Measurements from ENCODE around the gene RAB20.

Gene RAB20

GRCh38 chr13:110493613-110494012 is 67.9 kb downstream of the RAB20 start:
- TF ChIP-seq GATA3 (IDR thresholded peaks at IDR 0.05; ENCODE audit: low read depth, low read length) (no peak), GATA2 (IDR thresholded peaks at IDR 0.05; ENCODE audit: low read depth, low read length) (no peak)

GRCh38 chr13:110492679-110493593 is 68.6 kb downstream of the RAB20 start:
- no peak for TF ChIP-seq GATA2 (IDR thresholded peaks at IDR 0.05; ENCODE audit: low read depth, low read length)
- TF ChIP-seq GATA3 (IDR thresholded peaks at IDR 0.05; ENCODE audit: low read depth, low read length) = no peak

GRCh38 chr13:110491869-110492678 is 69.4 kb downstream of the RAB20 start:
- TF ChIP-seq GATA2 (IDR thresholded peaks at IDR 0.05; ENCODE audit: low read depth, low read length) (no peak), GATA3 (IDR thresholded peaks at IDR 0.05; ENCODE audit: low read depth, low read length) (no peak)

- TF ChIP-seq GATA2 (IDR thresholded peaks at IDR 0.05; ENCODE audit: low read depth, low read length) = no peak
- TF ChIP-seq GATA3 (IDR thresholded peaks at IDR 0.05; ENCODE audit: low read depth, low read length) = no peak
Observed at GRCh38 chr13:110490009-110490770, 71.3 kb downstream of the RAB20 start.

GRCh38 chr13:110486061-110486715 is 75.3 kb downstream of the RAB20 start:
- TF ChIP-seq GATA2 (IDR thresholded peaks at IDR 0.05; ENCODE audit: low read depth, low read length) (no peak), GATA3 (IDR thresholded peaks at IDR 0.05; ENCODE audit: low read depth, low read length) (no peak)

GRCh38 chr13:110485604-110486003 is 75.9 kb downstream of the RAB20 start:
- TF ChIP-seq GATA3 (IDR thresholded peaks at IDR 0.05; ENCODE audit: low read depth, low read length) (no peak), GATA2 (IDR thresholded peaks at IDR 0.05; ENCODE audit: low read depth, low read length) (no peak)

GRCh38 chr13:110484290-110485048 is 77.1 kb downstream of the RAB20 start:
- TF ChIP-seq GATA3 (IDR thresholded peaks at IDR 0.05; ENCODE audit: low read depth, low read length) = no peak

- TF ChIP-seq GATA3 (IDR thresholded peaks at IDR 0.05; ENCODE audit: low read depth, low read length) (no peak), GATA2 (IDR thresholded peaks at IDR 0.05; ENCODE audit: low read depth, low read length) (no peak)
Observed at GRCh38 chr13:110483386-110483968, 78.0 kb downstream of the RAB20 start.

- TF ChIP-seq GATA3 (IDR thresholded peaks at IDR 0.05; ENCODE audit: low read depth, low read length) = no peak
- no peak for TF ChIP-seq GATA2 (IDR thresholded peaks at IDR 0.05; ENCODE audit: low read depth, low read length)
Observed at GRCh38 chr13:110480161-110480560, 81.4 kb downstream of the RAB20 start.

GRCh38 chr13:110479648-110480047 is 81.9 kb downstream of the RAB20 start:
- TF ChIP-seq GATA3 (IDR thresholded peaks at IDR 0.05; ENCODE audit: low read depth, low read length) = no peak
- TF ChIP-seq GATA2 (IDR thresholded peaks at IDR 0.05; ENCODE audit: low read depth, low read length) = no peak

GRCh38 chr13:110479215-110479545 is 82.3 kb downstream of the RAB20 start:
- no peak for TF ChIP-seq GATA3 (IDR thresholded peaks at IDR 0.05; ENCODE audit: low read depth, low read length)
- no peak for TF ChIP-seq GATA2 (IDR thresholded peaks at IDR 0.05; ENCODE audit: low read depth, low read length)

GRCh38 chr13:110478405-110479214 is 82.9 kb downstream of the RAB20 start:
- TF ChIP-seq GATA3 (IDR thresholded peaks at IDR 0.05; ENCODE audit: low read depth, low read length) = no peak
- TF ChIP-seq GATA2 (IDR thresholded peaks at IDR 0.05; ENCODE audit: low read depth, low read length) = no peak

Data from SH-SY5Y (cell line).